BJ (cell line): ENCODE data around the gene ATP8A2. TPM values are rescaled to one million over a fixed set of nuclear protein-coding genes. Genes with fewer than 3 reads are reported as not detected.

Source experiments
- CTCF ChIA-PET: fragments of 350-600 bp; formaldehyde crosslinking; extraction: SDS; loops from one replicate; lab custom pipeline; 2021; ENCODE audit warnings: antibody characterized with exemption, inconsistent platforms; lab: Yijun Ruan, JAX
- POLR2A ChIA-PET: fragments of 300-600 bp; sonication (Branson Sonifier 250); formaldehyde crosslinking; extraction: SDS; loops from one replicate; lab custom pipeline; 2021; ENCODE audit warnings: antibody characterized with exemption; lab: Charles Lee
- DNase-seq: peaks from one replicate; pipeline ENCODE4 v3.0.0-alpha.2; 2011; ENCODE audit warnings: low read depth
- H3K27me3 ChIP-seq: 2 replicates; pipeline ENCODE4 v1.6.0; 2011; ENCODE audit warnings: low read length; ENCODE audit not compliant: control insufficient read depth, insufficient read depth
- H3K36me3 ChIP-seq: 2 replicates; pipeline ENCODE4 v1.5.1; 2011; ENCODE audit warnings: low read length; ENCODE audit not compliant: control insufficient read depth, insufficient read depth
- H3K4me3 ChIP-seq: 2 replicates; pipeline ENCODE4 v1.5.1; 2011; ENCODE audit warnings: low read depth, mild to moderate bottlenecking, control low read depth, low read length
- CTCF ChIP-seq: IDR thresholded peaks from 2 replicates; pipeline ENCODE4 v1.5.1; 2011; ENCODE audit warnings: low read depth, mild to moderate bottlenecking, control low read depth, inconsistent platforms, low read length, moderate library complexity; ENCODE audit not compliant: insufficient read depth
- polyA plus RNA-seq: library from polyadenylated mRNA; depleted of rRNA; stranded (reverse); fragments of >200 nt; gene quantifications from 2 replicates; pipeline ENCODE4 v1.2.3, GENCODE V29; 2011

Gene ATP8A2
- polyA plus RNA-seq, 1 experiment: 0.02 TPM

GRCh38 chr13:25898991-25899390 lies 527.2 kb downstream of the ATP8A2 start:
- no peak for DNase-seq
- Histone ChIP-seq H3K36me3 (no peaks in the 10 kb centered on the region), H3K4me3 (no peak overlapping the region), H3K27me3 (no peaks in the 10 kb centered on the region; the same call in 1 of the 2 replicates)
- no peak for TF ChIP-seq CTCF
- CTCF ChIA-PET: no interaction called here
- POLR2A ChIA-PET: no interaction called here

- H3K27me3 ChIP-seq: no peaks in the 10 kb centered on the region; the same call in 1 of the 2 replicates
- TF ChIP-seq CTCF: no peak
- no peaks in the 10 kb centered on the region for H3K36me3 ChIP-seq
- H3K4me3 ChIP-seq: no peak overlapping the region
- ChIA-PET POLR2A (no interaction called here), CTCF (no interaction called here)
- no peak for DNase-seq
Measured at GRCh38 chr13:25899464-25899863, 527.7 kb downstream of the ATP8A2 start.

- H3K4me3 ChIP-seq: no peak overlapping the region
- TF ChIP-seq CTCF: no peak
- CTCF ChIA-PET: no interaction called here
- H3K36me3 ChIP-seq: no peaks in the 10 kb centered on the region
- POLR2A ChIA-PET: no interaction called here
- no peaks in the 10 kb centered on the region; the same call in 1 of the 2 replicates for H3K27me3 ChIP-seq
- DNase-seq: no peak
Measured at GRCh38 chr13:25899952-25900351, 528.2 kb downstream of the ATP8A2 start.

GRCh38 chr13:25901460-25902376 lies 529.9 kb downstream of the ATP8A2 start:
- no peak for DNase-seq
- POLR2A ChIA-PET: no interaction called here
- no peaks in the 10 kb centered on the region for H3K36me3 ChIP-seq
- CTCF ChIA-PET: no interaction called here
- H3K27me3 ChIP-seq: no peaks in the 10 kb centered on the region; the same call in 1 of the 2 replicates
- H3K4me3 ChIP-seq: no peak overlapping the region
- TF ChIP-seq CTCF: no peak

- H3K36me3 ChIP-seq: no peaks in the 10 kb centered on the region
- no peak for TF ChIP-seq CTCF
- no peak for DNase-seq
- ChIA-PET CTCF (no interaction called here), POLR2A (no interaction called here)
- H3K4me3 ChIP-seq: no peak overlapping the region
- H3K27me3 ChIP-seq: no peaks in the 10 kb centered on the region; the same call in 1 of the 2 replicates
Measured at GRCh38 chr13:25902455-25902854, 530.7 kb downstream of the ATP8A2 start.
